H1 (cell line): ENCODE data around the gene ADM5. TPM values are rescaled to one million over a fixed set of nuclear protein-coding genes. Genes with fewer than 3 reads are reported as not detected.

ENCODE experiments used
- CBX8 ChIP-seq: fragments of 300-800, 300-1000 bp; sonication (generic); IDR thresholded peaks from 2 replicates; pipeline ENCODE4 v1.7.1; 2016; ENCODE audit warnings: low read depth, low read length, borderline replicate concordance
- CHD1 ChIP-seq: IDR thresholded peaks from 2 replicates; pipeline ENCODE4 v1.6.1; 2012; ENCODE audit warnings: low read depth, low read length, improper control_type of control experiment
- CTCF ChIP-seq, 3 experiments: IDR thresholded peaks; 1 replicate in 2 of 3; 2 replicates in 1 of 3; pipeline versions ENCODE4 v1.5.1 to v1.6.1; 2011; ENCODE audit warnings: low read length in 3 of 3, mild to moderate bottlenecking in 3 of 3, inconsistent platforms in 2 of 3, low read depth in 1 of 3, moderate library complexity in 1 of 3; ENCODE audit not compliant: insufficient read depth in 1 of 3; ENCODE audit errors: control extremely low read depth in 1 of 3
- EP300 ChIP-seq, 2 experiments: IDR thresholded peaks; 1 replicate in 1 of 2; 2 replicates in 1 of 2; pipeline ENCODE4 v1.6.1; 2011 to 2012; ENCODE audit warnings: low read depth in 2 of 2, low read length in 2 of 2, mild to moderate bottlenecking in 2 of 2, borderline replicate concordance in 1 of 2, inconsistent platforms in 1 of 2, moderate library complexity in 1 of 2
- GABPA ChIP-seq: IDR thresholded peaks from 2 replicates; pipeline ENCODE4 v1.6.1; 2011; ENCODE audit warnings: mild to moderate bottlenecking, low read length, moderate library complexity, borderline replicate concordance; ENCODE audit not compliant: insufficient read depth
- HDAC2 ChIP-seq, 2 experiments: fragments of 300-600 bp in 1 of 2; sonication (generic) in 1 of 2; IDR thresholded peaks; 2 replicates each; pipeline ENCODE4 v1.6.1; 2011 to 2012; ENCODE audit warnings: low read depth in 2 of 2, low read length in 2 of 2, mild to moderate bottlenecking in 2 of 2, moderate library complexity in 2 of 2, borderline replicate concordance in 1 of 2, inconsistent platforms in 1 of 2
- JUND ChIP-seq: IDR thresholded peaks from 2 replicates; pipeline ENCODE4 v1.6.1; 2011; ENCODE audit warnings: mild to moderate bottlenecking, improper control_type of control experiment, low read length
- KDM1A ChIP-seq: fragments of 200-600, 300-600 bp; sonication (generic); IDR thresholded peaks from 2 replicates; pipeline ENCODE4 v1.7.1; 2016; ENCODE audit warnings: mild to moderate bottlenecking, low read length, borderline replicate concordance
- KDM5A ChIP-seq: fragments of 200-600 bp; IDR thresholded peaks from 2 replicates; pipeline ENCODE4 v1.7.1; 2012; ENCODE audit warnings: mild to moderate bottlenecking, low read length, inconsistent platforms, mixed read lengths
- POLR2A ChIP-seq, 2 experiments: IDR thresholded peaks; 1 replicate in 1 of 2; 2 replicates in 1 of 2; pipeline ENCODE4 v1.6.1; 2011; ENCODE audit warnings: low read depth in 2 of 2, low read length in 2 of 2, mild to moderate bottlenecking in 2 of 2; ENCODE audit errors: control extremely low read depth in 1 of 2
- POLR2AphosphoS5 ChIP-seq: IDR thresholded peaks from 2 replicates; pipeline ENCODE4 v1.6.1; 2011; ENCODE audit warnings: low read depth, low read length
- RAD21 ChIP-seq, 2 experiments: IDR thresholded peaks in 1 of 2; conservative IDR thresholded peaks in 1 of 2; 2 replicates each; pipeline ENCODE4 v1.6.1; 2011; ENCODE audit warnings: low read depth in 2 of 2, low read length in 2 of 2, improper control_type of control experiment in 1 of 2, inconsistent platforms in 1 of 2, mild to moderate bottlenecking in 1 of 2, moderate library complexity in 1 of 2
- RBBP5 ChIP-seq: IDR thresholded peaks from 2 replicates; pipeline ENCODE4 v1.7.1; 2012; ENCODE audit warnings: low read depth, mild to moderate bottlenecking, inconsistent platforms, low read length, moderate library complexity, borderline replicate concordance
- RFX5 ChIP-seq: IDR thresholded peaks from 2 replicates; pipeline ENCODE4 v1.6.1; 2011; ENCODE audit warnings: low read depth, low read length, improper control_type of control experiment, borderline replicate concordance
- SIN3A ChIP-seq, 2 experiments: IDR thresholded peaks in 1 of 2; conservative IDR thresholded peaks in 1 of 2; 2 replicates each; pipeline ENCODE4 v1.6.1; 2011 to 2012; ENCODE audit warnings: low read length in 2 of 2, improper control_type of control experiment in 1 of 2, low read depth in 1 of 2, mild to moderate bottlenecking in 1 of 2
- SP4 ChIP-seq: IDR thresholded peaks from 2 replicates; pipeline ENCODE4 v1.6.1; 2012; ENCODE audit warnings: low read length, inconsistent platforms
- TAF1 ChIP-seq: IDR thresholded peaks from 2 replicates; pipeline ENCODE4 v1.6.1; 2011; ENCODE audit warnings: mild to moderate bottlenecking, low read depth, low read length
- TBP ChIP-seq: IDR thresholded peaks from 2 replicates; pipeline ENCODE4 v1.6.1; 2011; ENCODE audit warnings: low read depth, low read length, improper control_type of control experiment
- TCF12 ChIP-seq: IDR thresholded peaks from 2 replicates; pipeline ENCODE4 v1.6.1; 2011; ENCODE audit warnings: low read depth, mild to moderate bottlenecking, low read length
- polyA plus RNA-seq, 7 experiments: library from polyadenylated mRNA; depleted of rRNA in 3 of 7; stranded (reverse) in 5 of 7; unstranded in 2 of 7; fragments of >200 nt in 5 of 7; fragments of 200-250 nt in 2 of 7; gene quantifications; 1 replicate in 5 of 7; 2 replicates in 1 of 7; 4 replicates in 1 of 7; pipeline versions ENCODE4 v1.2.1 to v1.2.3, GENCODE V29; 2011 to 2013; ENCODE audit warnings: missing spikeins in 2 of 7, mixed read lengths in 2 of 7
- total RNA-seq: library from RNA; stranded (reverse); fragmentation: NEBNext Ultra II Directional; extraction: Animal tissue kit (Norgen Biotek cat#: 25700); gene quantifications from 2 replicates; pipeline ENCODE4 v1.2.1, GENCODE V29; 2021

The ADM5 gene
- total and polyA plus RNA-seq, 2 of the 8 experiments (the other 6 are each of a cell fraction or from before 2014, with no cell fraction given), result 2.5 to 2.6 TPM

- TF ChIP-seq TAF1, result no peak
- TF ChIP-seq EP300 (IDR thresholded peaks at IDR 0.05; ENCODE audit: borderline replicate concordance in 1 of 2, low read depth in 2 of 2, low read length in 2 of 2), result no peak
- no peak for TF ChIP-seq GABPA
- no peak for TF ChIP-seq CHD1
- TF ChIP-seq HDAC2 (IDR thresholded peaks at IDR 0.05; ENCODE audit: borderline replicate concordance in 1 of 2, low read depth in 2 of 2, low read length in 2 of 2), result no peak
- 0 out of 2 replicates have a peak, but pooled peaks have one; percentile 6 for TF ChIP-seq SP4
- TF ChIP-seq CBX8, result no peak
- peak; percentile 88 for TF ChIP-seq POLR2AphosphoS5
- peak; percentile 82; the same call in 1 of the 2 replicates for TF ChIP-seq KDM1A
- TF ChIP-seq RFX5, result no peak
- peak; percentile 42 to 48 for TF ChIP-seq RAD21 (IDR thresholded peaks at IDR 0.05 in 1 of 2, conservative IDR thresholded peaks at IDR 0.05 in 1 of 2; ENCODE audit: low read depth in 2 of 2, low read length in 2 of 2)
- TF ChIP-seq POLR2A (IDR thresholded peaks at IDR 0.05; ENCODE audit: control extremely low read depth in 1 of 2, low read depth in 2 of 2, low read length in 2 of 2), result peak; percentile 59 to 63; a peak in 2 of 3 replicates
- TF ChIP-seq CTCF (IDR thresholded peaks at IDR 0.05; ENCODE audit: control extremely low read depth in 1 of 3, insufficient read depth in 1 of 3, low read depth in 1 of 3, low read length in 3 of 3), result peak; percentile 65 to 91 (median 82)
- TF ChIP-seq SIN3A (conservative IDR thresholded peaks at IDR 0.05 in 1 of 2, IDR thresholded peaks at IDR 0.05 in 1 of 2; ENCODE audit: low read depth in 1 of 2, low read length in 2 of 2), result peak in 1 of 2 experiments; percentile 59; a peak in 1 of 4 replicates
- no peak for TF ChIP-seq JUND
- no peak for TF ChIP-seq KDM5A
- 0 out of 2 replicates have a peak, but pooled peaks have one; percentile 44 for TF ChIP-seq TCF12
- TF ChIP-seq TBP, result peak; percentile 16; the same call in 1 of the 2 replicates
- TF ChIP-seq RBBP5, result no peak
Observed at GRCh38 chr19:49689133-49690078, at the start of gene ADM5 (continued).
